ACC112 (cell line): ENCODE results near the gene DICER1.

ENCODE experiments used
- H2AFZ ChIP-seq: fragments of 200-600 bp; sonication (generic); one replicate; pipeline ENCODE4 v1.6.0; 2017; ENCODE audit warnings: antibody characterized with exemption, low read length; ENCODE audit not compliant: unreplicated experiment
- H3K27ac ChIP-seq: fragments of 200-600 bp; sonication (generic); 2 replicates; pipeline ENCODE4 v1.5.1; 2014; ENCODE audit warnings: low read depth, mild to moderate bottlenecking, antibody characterized with exemption, low read length, moderate library complexity
- H3K27me3 ChIP-seq: fragments of 200-600 bp; sonication (generic); 2 replicates; pipeline ENCODE4 v1.6.1; 2014; ENCODE audit warnings: mild to moderate bottlenecking, antibody characterized with exemption, low read length, moderate library complexity, mixed read lengths; ENCODE audit not compliant: insufficient read depth
- H3K36me3 ChIP-seq: fragments of 200-600 bp; sonication (generic); 2 replicates; pipeline ENCODE4 v1.6.1; 2016; ENCODE audit warnings: mild to moderate bottlenecking, antibody characterized with exemption, low read length, moderate library complexity, mixed read lengths; ENCODE audit not compliant: insufficient read depth
- H3K4me1 ChIP-seq: fragments of 200-600 bp; sonication (generic); one replicate; pipeline ENCODE4 v1.6.1; 2016; ENCODE audit warnings: low read length, mixed read lengths; ENCODE audit not compliant: insufficient read depth, unreplicated experiment, control insufficient read depth
- H3K4me3 ChIP-seq: fragments of 200-600 bp; sonication (generic); 2 replicates; pipeline ENCODE4 v1.5.1; 2014; ENCODE audit warnings: mild to moderate bottlenecking, low read depth, low read length
- H3K79me2 ChIP-seq: fragments of 200-600 bp; sonication (generic); one replicate; pipeline ENCODE4 v1.6.0; 2016; ENCODE audit warnings: low read length; ENCODE audit not compliant: control insufficient read depth, unreplicated experiment, insufficient read depth

The DICER1 gene

DNA sequence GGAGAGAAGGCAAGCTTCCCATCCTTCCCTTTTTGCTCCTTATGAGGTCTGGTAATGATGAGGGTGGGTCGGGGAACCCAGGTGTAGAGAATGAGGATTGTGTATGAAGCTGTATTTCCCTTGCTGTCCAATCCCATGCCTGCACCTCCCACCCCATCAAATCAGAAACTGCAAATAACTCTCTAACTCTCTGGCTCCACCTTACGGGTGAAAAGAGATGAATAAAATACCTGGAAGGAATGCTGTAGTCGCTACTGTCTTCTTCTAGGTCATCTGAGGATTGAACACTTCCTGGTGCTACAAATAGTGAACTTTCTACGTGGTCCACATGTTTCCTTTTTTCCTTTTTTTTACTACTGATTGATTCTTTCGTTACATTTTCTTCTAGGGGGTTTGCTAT is 38.9 kb upstream of the DICER1 start:
- Histone ChIP-seq H3K4me1 (no peaks in the 10 kb centered on the region), H3K27me3 (no peaks in the 10 kb centered on the region), H3K79me2 (no peaks in the 10 kb centered on the region), H2AFZ (no peak overlapping the region), H3K36me3 (no peaks in the 10 kb centered on the region), H3K27ac (no peak overlapping the region), H3K4me3 (no peak overlapping the region)

DNA sequence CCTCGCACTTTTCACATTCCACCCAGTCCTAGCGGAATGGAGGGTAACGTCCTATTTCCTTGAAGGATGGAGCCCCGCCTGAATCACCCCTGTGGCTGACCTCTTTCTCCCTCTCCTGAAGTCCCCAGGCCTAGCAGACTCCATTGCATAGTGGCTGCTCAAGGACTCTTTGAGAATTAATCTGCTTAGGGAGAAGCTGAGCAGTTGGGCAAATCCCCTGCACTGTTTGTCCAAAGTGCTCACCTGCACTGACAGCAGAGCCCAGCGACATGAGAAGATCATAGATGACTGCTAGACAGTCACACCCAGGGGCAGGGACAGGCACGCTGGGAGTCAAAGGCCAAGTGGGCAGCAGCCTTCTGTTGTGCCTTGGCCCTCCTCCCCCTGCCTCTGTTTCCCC is 37.7 kb upstream of the DICER1 start:
- H3K79me2 ChIP-seq: no peaks in the 10 kb centered on the region
- H3K36me3 ChIP-seq: no peaks in the 10 kb centered on the region
- no peak overlapping the region for H3K4me3 ChIP-seq
- H3K27ac ChIP-seq: no peak overlapping the region
- H3K4me1 ChIP-seq: no peaks in the 10 kb centered on the region
- no peaks in the 10 kb centered on the region for H3K27me3 ChIP-seq
- no peak overlapping the region for H2AFZ ChIP-seq

DNA sequence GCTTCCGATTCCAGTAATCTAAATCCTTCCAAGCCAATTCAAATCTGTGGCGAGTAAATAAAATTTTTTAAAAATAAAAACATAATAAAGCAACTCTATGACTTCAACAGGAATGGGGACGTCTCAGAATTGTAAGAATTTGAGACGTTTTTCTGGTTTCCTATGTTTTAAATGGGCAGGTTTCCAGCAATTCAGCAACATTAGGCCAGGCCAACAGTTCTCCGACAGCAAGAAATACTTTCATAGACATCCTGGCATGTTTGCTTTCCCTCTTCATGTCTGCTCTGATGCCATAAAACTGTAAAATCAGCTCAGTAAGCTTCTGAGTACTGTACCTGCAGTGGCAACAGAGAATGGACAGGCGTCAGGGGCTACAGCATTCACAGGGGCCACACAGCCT is 35.8 kb upstream of the DICER1 start:
- Histone ChIP-seq H3K36me3 (no peaks in the 10 kb centered on the region; the same call in 1 of the 2 replicates), H3K79me2 (no peaks in the 10 kb centered on the region), H3K4me3 (no peak overlapping the region), H3K4me1 (no peaks in the 10 kb centered on the region), H2AFZ (no peak overlapping the region), H3K27ac (no peak overlapping the region), H3K27me3 (no peaks in the 10 kb centered on the region)

DNA sequence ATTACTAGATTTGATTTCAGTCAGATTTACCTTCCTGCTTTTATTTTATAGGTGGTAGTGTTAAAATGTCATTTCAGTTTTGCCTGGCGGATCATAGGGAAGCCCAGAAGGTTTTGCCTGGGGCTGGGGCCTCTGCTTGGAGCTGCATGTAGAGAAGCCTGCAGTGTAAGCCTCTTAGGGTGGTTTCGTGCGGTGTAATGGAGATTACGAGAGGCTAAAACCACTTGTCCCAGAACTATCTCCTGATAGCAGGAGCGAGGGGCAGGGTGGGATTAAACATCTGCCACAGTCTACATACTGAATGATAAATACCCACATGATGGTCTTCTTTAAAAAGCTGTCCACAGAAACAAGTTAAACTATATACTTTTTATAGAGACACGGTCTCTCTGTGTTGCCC is 35.0 kb upstream of the DICER1 start:
- Histone ChIP-seq H3K27ac (no peak overlapping the region), H2AFZ (no peak overlapping the region), H3K4me1 (no peaks in the 10 kb centered on the region), H3K27me3 (no peaks in the 10 kb centered on the region), H3K36me3 (no peaks in the 10 kb centered on the region; the same call in 1 of the 2 replicates), H3K4me3 (no peak overlapping the region), H3K79me2 (no peaks in the 10 kb centered on the region)

DNA sequence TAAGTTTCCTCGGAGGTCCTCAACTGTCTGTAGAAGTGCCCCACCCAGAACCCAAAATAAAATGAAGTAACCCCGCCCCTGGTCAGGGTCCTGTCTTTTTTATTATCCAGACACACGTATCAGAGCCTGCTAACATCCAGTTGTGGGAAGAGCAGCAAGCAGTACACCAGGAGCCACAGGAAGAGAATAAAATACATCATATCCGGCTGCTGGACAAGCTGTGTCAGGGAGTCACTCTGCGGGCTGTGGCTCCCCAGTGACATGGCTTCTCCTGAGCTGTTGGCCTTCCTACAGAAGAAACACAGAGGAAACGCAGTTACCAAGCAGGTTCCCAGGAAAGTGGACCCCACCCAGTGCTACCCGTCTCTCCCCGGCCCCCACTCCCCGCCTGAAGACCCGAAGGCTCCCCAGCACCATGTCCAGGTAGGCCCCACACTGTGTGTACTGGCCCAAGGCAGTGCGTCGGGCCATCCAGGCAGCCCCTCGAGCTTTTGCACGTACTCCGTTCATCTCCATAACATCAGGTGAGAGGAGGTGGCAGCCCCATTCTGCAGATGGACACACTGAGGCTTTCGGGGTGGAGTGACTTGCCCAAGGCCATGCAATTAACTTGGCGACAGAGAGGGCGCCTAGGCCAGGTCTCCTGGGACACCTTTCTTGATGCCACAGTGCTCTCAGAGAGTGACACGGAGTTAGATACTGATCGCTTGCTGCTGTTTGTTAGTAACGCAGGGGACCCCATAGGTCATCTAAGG is 34.3 kb upstream of the DICER1 start:
- Histone ChIP-seq H3K4me3 (no peak overlapping the region), H3K79me2 (no peaks in the 10 kb centered on the region), H2AFZ (no peak overlapping the region), H3K36me3 (no peaks in the 10 kb centered on the region; the same call in 1 of the 2 replicates), H3K4me1 (no peaks in the 10 kb centered on the region), H3K27ac (no peak overlapping the region), H3K27me3 (no peaks in the 10 kb centered on the region)

DNA sequence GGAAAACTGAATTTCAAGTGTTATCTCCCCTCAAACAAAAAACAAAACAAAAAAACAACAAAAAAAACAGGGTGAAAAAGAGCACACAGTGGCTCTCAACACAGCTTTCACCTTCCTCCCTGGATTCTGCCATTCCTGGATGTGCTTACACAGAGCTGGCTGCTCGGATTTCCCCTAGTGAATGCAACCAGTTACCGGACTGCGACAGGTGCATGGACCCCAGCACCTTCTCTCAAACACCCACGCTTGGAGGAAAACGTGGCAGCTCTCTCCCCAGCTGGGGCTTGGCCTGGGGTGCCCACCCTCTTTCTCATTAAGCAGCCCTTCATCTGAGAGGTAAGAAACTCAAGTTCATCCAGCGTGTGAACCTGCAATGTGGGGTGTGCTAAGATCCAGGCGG is 33.5 kb upstream of the DICER1 start:
- H3K27me3 ChIP-seq: no peaks in the 10 kb centered on the region
- no peaks in the 10 kb centered on the region; the same call in 1 of the 2 replicates for H3K36me3 ChIP-seq
- no peaks in the 10 kb centered on the region for H3K79me2 ChIP-seq
- no peak overlapping the region for H2AFZ ChIP-seq
- no peaks in the 10 kb centered on the region for H3K4me1 ChIP-seq
- no peak overlapping the region for H3K27ac ChIP-seq
- H3K4me3 ChIP-seq: no peak overlapping the region

DNA sequence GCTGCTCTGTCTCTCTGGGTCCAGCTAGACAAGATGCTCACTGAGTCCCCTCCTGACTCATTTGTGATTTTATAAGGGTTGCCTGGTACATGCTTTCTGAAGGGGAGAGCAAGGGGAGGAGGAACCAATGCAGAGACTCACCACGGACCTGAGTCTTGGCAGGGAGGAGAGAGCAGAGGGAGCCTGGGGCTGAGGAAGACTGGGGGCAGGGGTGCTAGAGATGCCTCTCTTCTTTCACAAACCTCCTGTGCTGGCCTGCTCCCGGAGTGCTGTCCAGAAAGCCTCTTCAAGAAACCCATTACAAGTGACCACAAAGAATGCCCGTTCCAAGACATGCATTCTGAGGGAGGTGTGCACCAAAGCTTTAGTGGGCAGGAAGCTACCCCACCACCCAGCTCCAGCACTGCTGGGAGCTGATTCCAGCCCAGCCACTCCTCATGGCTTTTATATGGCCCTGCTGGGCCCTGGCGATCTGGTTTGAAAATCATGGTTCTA is 33.1 kb upstream of the DICER1 start:
- no peaks in the 10 kb centered on the region for H3K79me2 ChIP-seq
- no peaks in the 10 kb centered on the region for H3K27me3 ChIP-seq
- no peak overlapping the region for H3K4me3 ChIP-seq
- H3K36me3 ChIP-seq: no peaks in the 10 kb centered on the region; the same call in 1 of the 2 replicates
- H2AFZ ChIP-seq: no peak overlapping the region
- no peak overlapping the region for H3K27ac ChIP-seq
- peaks cover 5% of the 10 kb centered on the region for H3K4me1 ChIP-seq

DNA sequence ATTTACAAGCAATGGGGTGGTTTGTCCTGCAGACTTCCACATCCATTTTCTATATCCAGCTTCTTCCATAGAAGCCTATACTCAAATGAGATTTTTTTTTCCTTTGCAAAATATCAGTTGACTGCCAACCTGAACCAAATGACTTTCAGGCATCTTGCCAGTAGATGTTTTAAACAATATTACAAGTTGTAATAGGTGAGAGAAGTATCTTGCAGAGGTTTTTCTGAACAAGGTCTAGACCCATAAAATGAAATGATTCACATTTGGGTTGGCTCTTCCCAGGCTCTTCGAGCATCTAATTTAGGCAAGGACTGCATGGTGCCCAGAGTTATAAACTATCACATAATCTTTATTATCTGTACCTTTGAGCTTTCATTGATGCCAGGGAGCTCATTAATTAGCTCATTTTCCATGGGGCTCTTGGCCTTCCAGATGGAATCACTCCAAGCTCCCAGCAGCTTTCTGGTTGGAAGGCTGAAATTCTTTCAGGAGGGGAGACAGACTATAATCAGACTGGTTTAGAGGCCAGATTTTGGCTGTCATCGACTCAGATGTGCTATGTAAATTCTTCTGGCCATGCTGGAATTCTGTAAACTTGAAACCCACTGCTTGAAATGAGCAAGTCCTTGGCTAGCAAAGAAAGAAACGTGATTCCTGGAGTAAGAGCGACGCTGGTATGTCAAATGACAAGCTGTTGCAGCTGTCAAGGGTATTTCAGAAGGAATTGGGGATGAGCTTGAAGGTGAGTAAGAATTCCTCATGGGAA is 32.2 kb upstream of the DICER1 start:
- Histone ChIP-seq H3K36me3 (no peaks in the 10 kb centered on the region; the same call in 1 of the 2 replicates), H3K4me1 (peaks cover 9% of the 10 kb centered on the region), H3K4me3 (no peak overlapping the region), H3K27me3 (no peaks in the 10 kb centered on the region), H3K79me2 (no peaks in the 10 kb centered on the region), H3K27ac (no peak overlapping the region), H2AFZ (no peak overlapping the region)

DNA sequence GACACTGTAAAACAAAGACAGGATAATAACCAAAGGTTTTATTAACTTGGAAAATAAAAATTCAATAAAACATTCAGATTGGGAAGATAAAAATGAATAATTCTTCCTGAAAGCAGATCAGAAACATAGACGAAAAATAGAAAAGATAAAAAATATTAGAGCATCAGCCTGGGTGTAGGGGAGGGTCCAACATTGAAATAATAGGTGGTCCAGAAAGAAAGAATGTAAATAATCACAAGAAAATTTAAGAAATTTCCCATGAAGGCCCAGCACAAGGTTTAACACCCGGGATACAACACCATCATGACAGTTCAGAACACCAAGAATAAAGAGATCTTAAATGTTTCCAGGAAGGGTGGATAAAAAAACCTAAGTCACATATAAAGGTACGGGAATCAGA is 31.1 kb upstream of the DICER1 start:
- H2AFZ ChIP-seq: no peak overlapping the region
- no peak overlapping the region for H3K4me3 ChIP-seq
- H3K36me3 ChIP-seq: no peaks in the 10 kb centered on the region; the same call in 1 of the 2 replicates
- H3K4me1 ChIP-seq: peaks cover 15% of the 10 kb centered on the region
- no peak overlapping the region for H3K27ac ChIP-seq
- no peaks in the 10 kb centered on the region for H3K27me3 ChIP-seq
- H3K79me2 ChIP-seq: no peaks in the 10 kb centered on the region

DNA sequence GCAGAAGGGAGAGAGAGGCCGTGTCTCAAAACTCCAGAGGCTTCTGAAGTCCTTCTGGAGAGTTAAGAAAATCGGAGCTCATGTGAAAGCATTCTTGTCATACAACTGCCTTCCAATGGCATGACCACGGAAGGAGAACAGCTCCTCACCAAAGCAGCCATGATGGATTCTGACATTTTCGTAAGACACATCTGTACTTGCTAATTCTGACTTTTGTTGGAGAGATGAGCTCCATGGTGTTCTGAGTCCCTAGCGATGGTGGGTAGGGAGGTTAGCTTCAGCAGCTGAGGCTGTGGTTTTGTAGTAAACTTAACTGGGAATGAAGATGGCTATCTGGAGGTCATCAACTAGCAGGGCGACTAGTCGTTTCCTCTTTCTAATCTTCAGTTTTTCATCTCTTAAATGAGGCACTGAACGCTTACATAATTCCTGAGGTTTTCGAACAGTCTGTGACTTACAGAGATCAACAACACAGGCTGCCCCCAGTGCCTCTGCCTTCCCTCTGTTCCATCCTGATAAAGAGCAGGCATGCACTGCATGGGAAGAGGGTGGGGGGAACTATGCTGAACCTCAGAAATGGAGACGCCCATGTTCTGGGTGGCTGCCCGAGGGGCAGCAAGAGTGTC is 28.6 kb upstream of the DICER1 start:
- Histone ChIP-seq H3K27ac (peak overlapping the region; percentile 30), H2AFZ (no peak overlapping the region), H3K36me3 (no peaks in the 10 kb centered on the region; the same call in 1 of the 2 replicates), H3K27me3 (no peaks in the 10 kb centered on the region), H3K4me1 (peaks cover 15% of the 10 kb centered on the region), H3K4me3 (peak overlapping the region; percentile 23; the same call in 1 of the 2 replicates), H3K79me2 (no peaks in the 10 kb centered on the region)
